ENCODE results near the gene SLC10A6. TPM values are rescaled to one million over a fixed set of nuclear protein-coding genes. Genes with fewer than 3 reads are reported as not detected.

SLC10A6 gene
- total RNA-seq, 1 experiment from 2014 or later: not detected

DNA sequence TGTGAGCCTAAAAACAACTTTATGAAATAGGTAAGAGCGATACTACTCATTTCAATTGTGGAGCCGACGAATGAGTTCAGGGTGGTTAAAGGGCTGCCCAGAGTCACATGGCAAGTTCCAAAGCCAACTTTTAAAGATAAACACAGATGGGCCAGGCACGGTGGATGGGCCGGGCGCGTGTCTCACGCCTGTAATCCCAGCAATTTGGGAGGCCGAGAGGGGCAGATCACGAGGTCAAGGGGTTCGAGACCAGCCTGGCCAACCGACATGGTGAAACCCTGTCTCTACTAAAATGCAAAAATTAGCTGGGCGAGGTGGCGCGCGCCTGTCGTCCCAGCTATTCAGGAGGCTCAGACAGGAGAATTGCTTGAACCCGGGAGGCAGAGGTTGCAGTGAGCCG lies 44.0 kb upstream of the SLC10A6 start:
- H3K27me3 ChIP-seq (ENCODE audit: low read length): no peaks in the 10 kb centered on the region
- H3F3A ChIP-seq (ENCODE audit: low read length, unreplicated experiment): no peaks in the 10 kb centered on the region
- H3K4me1 ChIP-seq (ENCODE audit: insufficient read depth, low read length): peaks cover 29% of the 10 kb centered on the region
- TF ChIP-seq CTCF (conservative IDR thresholded peaks at IDR 0.05; ENCODE audit: low read depth, low read length): no peak
- no peak for TF ChIP-seq EZH2 (IDR thresholded peaks at IDR 0.05; ENCODE audit: low read length, unreplicated experiment)
- no peak for TF ChIP-seq EZH2phosphoT487 (IDR thresholded peaks at IDR 0.05; ENCODE audit: borderline replicate concordance, low read length)
- intact Hi-C loops (cut with micrococcal nuclease): loop anchor here (10.0 kb wide), 1 partner anchor 218 kb away; no protein-coding TSS in a partner anchor
- CTCF ChIA-PET: no interaction called here
- POLR2A ChIA-PET (ENCODE audit: unreplicated experiment): interaction anchor here (0.7 kb wide), 1 partner anchor 172 kb away, joined by 3 read pairs; no protein-coding TSS in a partner anchor
- no peak for DNase-seq
- H3K9ac ChIP-seq (ENCODE audit: low read length): no peak overlapping the region
- H3K79me2 ChIP-seq (ENCODE audit: low read length): no peaks in the 10 kb centered on the region
- H2AFZ ChIP-seq (ENCODE audit: low read length): peak overlapping the region; percentile 84; the same call in 1 of the 2 replicates
- peak overlapping the region; percentile 78; the same call in 1 of the 2 replicates for H3K4me3 ChIP-seq (ENCODE audit: low read length)
- H3K9me2 ChIP-seq (replicated peaks; ENCODE audit: low read length): no peaks in the 10 kb centered on the region
- no peak overlapping the region for H3K27ac ChIP-seq (ENCODE audit: low read length)
- peak overlapping the region; percentile 94; the same call in 1 of the 2 replicates for H3K4me2 ChIP-seq (ENCODE audit: low read length)
- no peaks in the 10 kb centered on the region for H4K20me1 ChIP-seq (ENCODE audit: low read length)
- H3K9me3 ChIP-seq (ENCODE audit: low read length): no peaks in the 10 kb centered on the region
- no TSS peak for BruUV-seq (replicated peaks)
- no peaks in the 10 kb centered on the region for H3K36me3 ChIP-seq (ENCODE audit: low read depth, low read length)
- ATAC-seq: no peak

DNA sequence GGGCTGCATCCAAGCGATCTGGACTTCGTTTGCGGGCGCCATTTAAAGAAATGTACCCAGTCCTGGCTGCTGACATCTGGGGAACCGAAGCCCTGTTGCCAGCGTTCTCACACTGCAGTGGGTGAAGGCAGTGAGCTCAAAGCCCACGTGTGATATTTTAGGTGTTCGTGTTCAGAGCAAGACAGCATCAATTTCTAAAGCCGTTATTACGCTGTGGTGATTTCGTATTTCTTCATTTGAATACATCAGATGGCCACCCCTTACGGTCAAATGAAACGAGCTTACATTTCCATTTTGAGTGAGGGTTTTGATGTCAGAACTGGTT lies 43.4 kb upstream of the SLC10A6 start:
- H3K4me3 ChIP-seq (ENCODE audit: low read length): peak overlapping the region; percentile 78
- no peaks in the 10 kb centered on the region for H3K79me2 ChIP-seq (ENCODE audit: low read length)
- H3K27me3 ChIP-seq (ENCODE audit: low read length): no peaks in the 10 kb centered on the region
- H3K4me1 ChIP-seq (ENCODE audit: insufficient read depth, low read length): peaks cover 29% of the 10 kb centered on the region
- DNase-seq (no peak), ATAC-seq (peak; percentile 4)
- H3K4me2 ChIP-seq (ENCODE audit: low read length): peak overlapping the region; percentile 94
- H2AFZ ChIP-seq (ENCODE audit: low read length): peak overlapping the region; percentile 84
- no TSS peak for BruUV-seq (replicated peaks)
- POLR2A ChIA-PET (ENCODE audit: unreplicated experiment): interaction anchor here (0.7 kb wide), 1 partner anchor 171 kb away, joined by 3 read pairs; no protein-coding TSS in a partner anchor
- H3K36me3 ChIP-seq (ENCODE audit: low read depth, low read length): no peaks in the 10 kb centered on the region
- intact Hi-C loops (cut with micrococcal nuclease): loop anchor here (10.0 kb wide), 1 partner anchor 218 kb away; no protein-coding TSS in a partner anchor
- CTCF ChIA-PET: interaction anchor here (0.5 kb wide), 1 partner anchor 367 kb away, joined by 3 read pairs; no protein-coding TSS in a partner anchor
- H3K9me2 ChIP-seq (replicated peaks; ENCODE audit: low read length): no peaks in the 10 kb centered on the region
- H3K27ac ChIP-seq (ENCODE audit: low read length): peak overlapping the region; percentile 87
- H3K9ac ChIP-seq (ENCODE audit: low read length): peak overlapping the region; percentile 94
- H4K20me1 ChIP-seq (ENCODE audit: low read length): no peaks in the 10 kb centered on the region
- no peaks in the 10 kb centered on the region for H3K9me3 ChIP-seq (ENCODE audit: low read length)
- H3F3A ChIP-seq (ENCODE audit: low read length, unreplicated experiment): no peaks in the 10 kb centered on the region
- TF ChIP-seq CTCF (conservative IDR thresholded peaks at IDR 0.05; ENCODE audit: low read depth, low read length) (no peak), EZH2 (IDR thresholded peaks at IDR 0.05; ENCODE audit: low read length, unreplicated experiment) (no peak), EZH2phosphoT487 (IDR thresholded peaks at IDR 0.05; ENCODE audit: borderline replicate concordance, low read length) (no peak)

Measured in PC-3 (cell line).